Activated naive CD4-positive, alpha-beta T cell treated with anti-CD3 and anti-CD28 coated beads, Interleukin-2, amount 50 U/mL, for 72 hours (primary cell): ENCODE measurements around the gene HSD17B2. TPM values are rescaled to one million over a fixed set of nuclear protein-coding genes. Genes with fewer than 3 reads are reported as not detected.

ENCODE experiments used
- ATAC-seq, 2 donors: fragments of 150-1000 bp; cut with Tn5 transposase; 2 replicates each; pipeline ENCODE4 v1.10.0; 2021; ENCODE audit warnings: mild to moderate bottlenecking in 2 of 2, moderate library complexity in 2 of 2
- DNase-seq, 2 donors: peaks; one replicate each; pipeline ENCODE4 v3.0.0; 2021 to 2022; ENCODE audit warnings: low spot score in 2 of 2
- H3K27ac Mint-ChIP-seq, 2 donors: one replicate each; pipeline ENCODE4 v1.8.0; 2022; ENCODE audit warnings: mild to moderate bottlenecking in 2 of 2, mixed read lengths in 2 of 2
- H3K36me3 Mint-ChIP-seq, 2 donors: one replicate each; pipeline ENCODE4 v1.8.0; 2022; ENCODE audit warnings: mixed read lengths in 2 of 2
- H3K9me3 Mint-ChIP-seq, 2 donors: one replicate each; pipeline ENCODE4 v1.8.0; 2022; ENCODE audit warnings: mixed read lengths in 2 of 2
- total RNA-seq, 2 donors: library from RNA; stranded (reverse); gene quantifications; one replicate each; pipeline ENCODE4 v1.2.3, GENCODE V29; 2022

HSD17B2 gene
- total RNA-seq, 2 donors from 2014 or later: not detected

DNA sequence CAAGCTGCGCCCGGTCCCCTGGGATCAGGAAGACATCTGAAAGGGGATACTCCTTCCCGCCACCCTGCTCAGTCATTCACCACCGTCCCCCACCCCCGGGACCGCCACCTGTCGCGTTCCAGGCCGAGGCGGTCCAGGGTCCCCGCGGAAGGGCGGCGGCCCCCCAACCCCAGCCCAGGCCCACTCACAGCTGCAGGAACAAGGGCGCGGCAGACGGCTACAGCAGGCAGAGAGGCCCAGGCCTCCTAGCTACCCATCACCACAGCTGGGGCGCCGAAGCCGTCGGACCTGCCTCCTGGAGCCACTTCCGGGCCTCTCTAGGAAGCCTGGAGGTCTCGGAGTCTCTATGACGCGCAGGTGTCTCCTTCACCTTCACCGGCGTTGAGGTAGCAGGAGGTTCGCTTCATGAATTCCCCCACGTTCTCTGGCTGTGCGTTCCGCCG lies 23.8 kb upstream of the HSD17B2 start, which contains the start of gene SDR42E1:
TSS of gene SDR42E1 (minus strand) at position 272 of the 443 bp plus-strand sequence. CDS start 10,612 bp downstream, outside the sequence.
- peak within 1 kb of the TSS; percentile 72 to 93 for H3K27ac Mint-ChIP-seq
- ATAC-seq: peak; percentile 17 to 93
- peaks cover 24 to 43% of the 10 kb centered on the region in 2 donors for H3K36me3 Mint-ChIP-seq
- DNase-seq: peak in 1 of 2 donors; percentile 73
- H3K9me3 Mint-ChIP-seq: peaks cover 6 to 15% of the 10 kb centered on the region in 2 donors

DNA sequence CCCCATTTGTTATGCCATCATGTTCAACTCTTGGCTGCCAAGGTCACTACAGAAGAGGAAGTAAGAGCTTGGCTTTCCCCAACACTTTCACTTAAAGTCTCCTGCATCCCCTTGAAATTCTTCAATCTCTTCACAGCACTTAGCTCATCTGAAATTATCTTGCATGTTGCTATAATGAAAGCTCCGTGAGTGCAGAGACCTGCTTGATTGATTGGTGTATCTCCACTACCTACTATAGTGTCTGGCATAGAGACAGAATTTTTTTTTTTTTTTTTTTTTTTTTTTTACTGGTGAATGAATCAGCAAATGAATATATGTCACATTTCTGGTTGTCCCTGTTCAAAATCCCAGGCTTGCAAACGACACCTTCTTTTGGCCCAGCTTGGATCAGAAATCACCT lies 21.9 kb upstream of the HSD17B2 start:
- Mint-ChIP-seq H3K27ac (no peak overlapping the region), H3K36me3 (peaks cover 21 to 39% of the 10 kb centered on the region in 2 donors), H3K9me3 (peaks cover 4 to 12% of the 10 kb centered on the region in 2 donors)
- ATAC-seq (no peak), DNase-seq (no peak)

DNA sequence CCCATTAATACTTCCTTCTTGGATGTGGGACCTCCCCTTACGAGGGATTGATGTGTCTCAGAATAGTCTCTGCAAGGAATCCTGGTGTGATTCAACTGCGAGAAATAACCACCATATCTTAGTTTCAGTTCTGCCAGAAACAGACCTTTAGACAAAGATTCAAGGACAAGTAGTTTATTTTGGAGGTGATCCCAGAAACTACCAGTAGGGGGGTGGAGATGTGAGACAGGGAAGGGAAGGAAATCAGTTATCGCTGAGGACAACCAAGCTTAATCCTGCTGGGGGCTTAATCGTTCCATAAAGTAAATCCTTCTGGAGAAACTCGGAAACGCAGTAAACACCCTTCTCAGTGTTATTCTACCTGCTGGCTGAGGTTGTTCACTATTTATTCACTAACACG lies 18.8 kb upstream of the HSD17B2 start:
- Mint-ChIP-seq H3K9me3 (peaks cover 0 to 9% of the 10 kb centered on the region in 2 donors), H3K36me3 (peaks cover 9 to 10% of the 10 kb centered on the region in 2 donors), H3K27ac (no peak overlapping the region)
- DNase-seq (no peak), ATAC-seq (no peak)

DNA sequence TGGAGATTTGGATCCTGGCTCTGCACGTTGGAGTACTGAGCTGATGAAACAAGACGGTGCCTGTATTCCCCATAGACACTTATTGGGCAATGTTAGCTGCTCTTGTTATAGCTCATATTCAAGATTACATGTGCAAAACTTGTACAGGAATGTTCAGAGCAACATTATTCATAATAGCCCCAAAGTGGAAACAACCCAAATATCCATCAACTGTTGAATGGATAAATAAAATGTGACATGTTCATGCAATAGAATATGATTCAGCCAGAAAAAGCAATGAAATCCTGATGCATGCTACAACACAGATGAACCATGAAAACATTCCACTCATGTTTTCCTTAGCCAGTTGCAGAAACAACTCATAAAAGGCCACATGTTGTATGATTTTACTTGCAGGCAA lies 18.1 kb upstream of the HSD17B2 start:
- Mint-ChIP-seq H3K9me3 (peaks cover 0 to 4% of the 10 kb centered on the region in 2 donors), H3K27ac (no peak overlapping the region), H3K36me3 (peaks cover 4% of the 10 kb centered on the region in 2 donors)
- DNase-seq (no peak), ATAC-seq (no peak)

DNA sequence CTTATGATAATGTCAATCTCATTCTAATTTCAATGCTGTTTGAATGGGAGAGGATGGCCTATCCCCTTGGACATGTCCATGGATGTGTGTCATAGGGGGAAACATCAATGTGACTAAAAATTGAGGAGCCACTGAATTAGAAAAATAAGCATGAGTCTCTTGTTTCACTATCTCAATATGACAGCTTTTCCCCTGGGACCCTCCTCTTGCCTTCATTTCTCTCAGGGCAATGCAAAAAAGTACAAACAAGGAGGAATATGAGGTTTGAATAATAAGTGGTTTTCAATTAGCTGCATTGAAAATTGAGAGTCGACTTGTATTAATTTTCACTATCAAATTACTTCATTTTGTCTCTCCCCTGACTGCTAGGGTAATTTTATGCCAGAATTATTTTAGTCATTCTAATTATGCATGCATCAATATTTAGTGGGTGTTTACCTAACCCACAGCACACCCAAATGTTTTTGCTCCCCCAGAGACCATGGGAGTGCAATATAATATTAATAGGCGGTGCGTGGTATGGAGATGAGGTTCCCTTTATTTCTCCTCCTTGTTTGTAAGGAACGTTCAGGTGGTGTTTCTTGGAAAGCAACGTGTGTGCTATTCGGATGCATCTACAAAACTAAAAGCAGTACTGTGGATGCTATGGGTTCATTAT lies 17.0 kb upstream of the HSD17B2 start:
- no peaks in the 10 kb centered on the region for H3K9me3 Mint-ChIP-seq
- H3K27ac Mint-ChIP-seq: no peak overlapping the region
- ATAC-seq (no peak), DNase-seq (no peak)
- no peaks in the 10 kb centered on the region for H3K36me3 Mint-ChIP-seq

DNA sequence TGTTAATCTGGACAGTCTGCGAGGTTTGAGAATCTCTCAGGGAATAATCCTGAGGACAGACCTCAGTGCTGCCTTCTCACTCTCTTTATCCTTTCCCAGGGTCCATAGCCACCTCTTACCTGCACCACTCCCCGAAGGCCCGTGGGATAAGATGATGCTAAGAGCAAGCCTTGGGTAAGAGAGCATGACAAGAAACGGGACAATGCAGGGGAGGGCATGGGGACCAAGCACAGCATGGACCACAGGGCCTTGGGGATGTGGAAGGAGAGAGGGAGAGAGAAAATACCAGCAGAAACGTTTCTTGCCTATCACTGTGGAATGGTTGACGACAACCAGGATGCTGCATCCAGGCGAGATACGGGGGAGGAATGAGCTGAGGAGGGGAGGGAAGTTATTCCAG lies 15.5 kb upstream of the HSD17B2 start:
- Mint-ChIP-seq H3K9me3 (no peaks in the 10 kb centered on the region), H3K27ac (no peak overlapping the region), H3K36me3 (no peaks in the 10 kb centered on the region)
- no peak for DNase-seq
- no peak for ATAC-seq

DNA sequence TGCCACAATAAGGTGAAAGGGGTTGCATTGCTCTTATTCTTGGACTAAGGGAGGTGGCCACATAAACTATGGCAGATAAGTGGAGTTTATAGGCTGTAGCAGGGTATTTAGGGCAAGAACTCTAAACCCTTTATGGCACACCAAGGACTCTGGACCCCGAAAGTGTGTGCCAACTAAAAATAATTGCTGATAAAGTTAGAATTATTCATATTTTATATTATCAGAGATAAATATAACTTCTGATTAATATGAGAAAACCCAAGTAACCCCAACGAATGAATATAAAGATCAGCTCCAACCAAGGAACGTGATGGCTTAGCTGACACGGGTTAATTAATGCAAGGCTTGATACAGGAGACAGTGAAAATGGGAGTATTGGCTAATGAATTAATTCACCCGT lies 15.0 kb upstream of the HSD17B2 start:
- H3K36me3 Mint-ChIP-seq: no peaks in the 10 kb centered on the region
- H3K9me3 Mint-ChIP-seq: no peaks in the 10 kb centered on the region
- no peak overlapping the region for H3K27ac Mint-ChIP-seq
- no peak for ATAC-seq
- no peak for DNase-seq

DNA sequence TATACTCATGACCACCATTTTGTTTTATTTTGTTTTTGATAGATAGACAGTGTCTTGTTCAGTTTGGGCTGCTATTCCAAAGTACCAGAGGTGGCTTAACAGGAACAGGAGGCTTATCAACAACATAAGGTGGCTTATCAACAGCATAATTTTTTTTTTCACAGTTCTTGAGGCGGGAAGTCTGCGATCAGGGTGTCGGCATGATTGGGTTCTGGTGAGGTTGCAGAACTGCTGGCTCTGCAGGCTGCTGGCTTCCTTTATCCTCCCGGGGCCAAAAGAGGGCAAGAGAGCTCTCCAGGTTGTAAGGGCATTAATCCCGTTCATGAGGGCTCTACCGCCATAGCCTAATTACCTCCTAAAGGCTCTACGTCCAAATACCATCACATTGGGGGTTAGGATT lies 11.8 kb upstream of the HSD17B2 start:
- H3K9me3 Mint-ChIP-seq: no peaks in the 10 kb centered on the region
- DNase-seq: no peak
- no peak for ATAC-seq
- H3K27ac Mint-ChIP-seq: no peak overlapping the region
- H3K36me3 Mint-ChIP-seq: no peaks in the 10 kb centered on the region

DNA sequence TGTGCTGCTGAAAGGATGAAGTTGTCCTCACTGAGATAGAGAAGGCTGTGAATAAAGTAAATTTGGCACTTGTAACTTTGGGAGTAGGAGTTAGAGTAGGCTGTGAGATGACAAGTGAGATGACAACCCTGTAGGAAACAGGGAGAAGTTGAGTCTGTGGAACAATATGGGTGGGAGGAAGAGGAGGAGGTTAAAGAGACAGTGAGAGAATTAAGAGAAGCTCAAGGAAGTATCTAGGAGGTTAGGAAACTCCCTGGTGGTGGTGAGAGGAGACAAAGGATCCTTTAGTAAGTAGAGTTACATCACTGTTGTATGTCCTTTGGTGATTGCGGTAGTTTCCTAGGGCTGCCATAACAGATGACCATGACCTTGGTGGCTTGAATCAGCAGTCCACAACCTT lies 10.7 kb upstream of the HSD17B2 start:
- no peaks in the 10 kb centered on the region for H3K36me3 Mint-ChIP-seq
- no peaks in the 10 kb centered on the region for H3K9me3 Mint-ChIP-seq
- no peak for ATAC-seq
- no peak for DNase-seq
- no peak overlapping the region for H3K27ac Mint-ChIP-seq

DNA sequence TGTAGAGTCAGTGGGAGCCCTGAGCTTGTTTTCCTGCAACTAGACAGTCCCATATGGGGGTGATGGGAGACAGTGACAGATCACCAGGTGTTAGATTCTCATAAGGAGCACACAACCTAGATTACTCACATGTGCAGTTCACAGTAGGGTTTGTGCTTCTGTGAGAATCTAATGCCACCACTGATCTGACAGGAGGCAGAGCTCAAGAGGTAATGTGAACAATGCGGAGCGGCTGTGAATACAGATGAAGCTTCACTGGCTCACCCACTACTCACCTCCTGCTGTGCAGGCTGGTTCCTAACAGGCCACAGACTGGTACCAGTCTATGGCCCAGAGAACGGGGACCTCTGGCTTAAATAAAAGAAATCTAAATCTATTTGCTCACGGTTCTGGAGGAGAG lies 10.2 kb upstream of the HSD17B2 start:
- ATAC-seq (no peak), DNase-seq (no peak)
- H3K9me3 Mint-ChIP-seq: no peaks in the 10 kb centered on the region

DNA sequence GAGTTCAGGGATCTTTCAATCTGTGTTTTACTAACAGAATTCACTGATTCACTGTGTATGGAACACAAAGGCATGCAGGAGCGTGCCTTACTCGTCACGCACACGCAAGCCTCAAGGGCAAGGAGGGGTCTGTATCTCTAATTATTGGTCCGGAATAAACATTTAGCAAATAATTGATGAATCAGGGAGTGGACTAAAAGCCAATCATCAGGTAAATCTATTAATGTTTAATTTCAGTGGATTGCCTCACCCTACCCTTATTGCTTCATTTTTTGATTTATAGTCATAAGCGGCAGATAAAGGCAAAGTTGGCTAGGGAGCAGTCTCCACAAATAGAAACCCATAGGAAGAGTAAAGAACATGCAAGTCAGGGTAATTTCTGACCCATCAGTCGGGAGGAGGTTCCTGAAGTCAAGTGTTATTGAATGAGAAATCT lies 7.4 kb upstream of the HSD17B2 start:
- Mint-ChIP-seq H3K9me3 (no peaks in the 10 kb centered on the region), H3K36me3 (no peaks in the 10 kb centered on the region), H3K27ac (no peak overlapping the region)
- ATAC-seq (no peak), DNase-seq (no peak)

More for the DNA sequence above, 10.2 kb upstream of the HSD17B2 start:
- Mint-ChIP-seq H3K36me3 (no peaks in the 10 kb centered on the region), H3K27ac (no peak overlapping the region)

DNA sequence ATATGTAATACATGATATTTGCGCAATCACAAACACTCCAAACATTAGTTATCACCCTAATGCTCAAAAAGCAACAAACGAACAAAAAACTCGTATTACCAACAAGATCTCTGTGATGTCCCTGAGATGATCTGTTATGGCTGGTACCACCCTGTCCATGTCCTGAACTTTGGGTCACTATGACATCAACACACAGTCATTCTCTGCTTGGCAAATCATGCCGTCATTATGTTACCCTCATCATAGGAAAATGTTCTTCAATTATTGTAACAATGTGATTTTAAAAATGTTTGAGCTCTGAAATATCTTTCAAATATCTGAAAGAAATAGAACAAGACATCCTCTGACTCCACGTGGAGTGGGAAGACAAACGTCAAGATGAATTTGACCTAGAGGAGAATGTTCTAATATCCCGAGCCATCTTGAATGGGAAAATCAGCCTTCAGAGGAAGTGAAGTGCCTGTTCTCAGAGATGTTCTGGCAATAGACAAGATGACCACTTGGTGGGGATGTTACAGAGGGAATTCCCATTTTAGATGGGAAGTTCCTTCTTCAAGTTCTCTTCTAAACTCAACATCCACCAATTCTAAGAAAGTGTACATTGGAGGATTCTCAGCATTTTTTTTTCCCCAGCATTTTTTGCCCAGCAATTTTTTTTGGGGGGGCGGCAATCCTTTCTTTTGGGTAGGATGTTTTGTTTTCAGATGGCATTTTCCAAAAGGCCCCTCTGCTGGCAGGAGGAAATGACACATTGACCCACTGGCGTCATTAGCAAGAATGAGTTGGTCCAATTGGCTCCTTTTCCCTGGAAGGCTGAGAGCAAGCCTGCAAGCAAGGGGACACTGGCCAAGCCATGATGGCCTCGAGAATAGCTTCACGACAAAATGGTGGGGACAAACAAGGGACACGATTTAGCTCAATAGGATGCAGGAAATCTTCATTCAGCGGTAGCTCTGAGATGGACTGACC lies 3.7 kb upstream of the HSD17B2 start:
- Mint-ChIP-seq H3K36me3 (no peaks in the 10 kb centered on the region), H3K27ac (no peak overlapping the region), H3K9me3 (no peaks in the 10 kb centered on the region)
- DNase-seq (no peak), ATAC-seq (no peak)

DNA sequence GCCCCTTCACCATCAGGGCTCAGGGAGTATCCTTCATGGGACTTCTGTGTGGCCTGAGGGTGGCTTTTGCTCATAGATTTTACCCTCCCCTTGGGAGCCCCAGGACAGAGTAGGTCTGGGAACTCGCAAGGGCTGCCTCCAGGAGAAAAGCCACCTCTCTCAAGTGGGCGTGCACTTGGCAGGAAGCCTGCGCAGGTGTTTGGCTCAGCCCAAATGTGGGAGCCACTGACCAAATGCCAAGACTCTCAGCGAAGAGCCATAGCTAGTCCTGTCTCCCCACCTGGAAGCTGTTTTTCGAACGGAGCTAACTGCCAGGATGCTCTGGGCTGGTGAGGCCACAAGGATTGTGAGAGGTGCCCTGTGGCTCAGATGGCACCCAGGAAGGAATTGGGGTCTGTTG lies 2.0 kb upstream of the HSD17B2 start:
- Mint-ChIP-seq H3K9me3 (no peaks in the 10 kb centered on the region), H3K36me3 (no peaks in the 10 kb centered on the region), H3K27ac (no peak overlapping the region)
- DNase-seq (no peak), ATAC-seq (no peak)

DNA sequence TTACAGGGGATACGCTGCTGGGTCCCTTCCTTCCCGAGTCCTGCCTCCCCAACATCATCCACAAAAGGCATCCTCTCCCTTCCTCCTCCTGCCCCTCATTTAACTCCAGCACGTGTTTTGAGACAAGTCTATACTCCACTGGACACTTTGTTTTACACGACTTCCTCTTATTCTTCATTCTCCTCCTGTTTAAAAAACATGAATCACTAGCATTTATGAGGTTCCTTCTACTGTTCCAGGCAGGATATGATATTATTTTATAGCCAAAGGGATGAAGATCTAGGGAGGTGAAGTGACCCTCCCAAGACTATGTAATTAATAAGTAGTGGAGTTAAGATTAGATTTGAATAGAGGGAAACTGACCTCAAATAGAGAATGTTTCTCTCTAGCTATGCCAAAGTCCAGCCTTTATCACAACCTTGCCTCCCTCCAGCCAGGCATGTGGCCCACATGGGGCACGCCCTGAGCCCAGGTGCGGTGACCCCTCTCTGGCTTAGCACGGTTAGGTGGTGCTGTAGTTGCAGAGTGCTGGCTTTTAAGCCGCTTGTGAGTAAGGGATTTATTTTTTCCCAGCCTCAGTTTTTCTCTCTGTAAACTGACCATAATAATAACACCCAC lies 1.3 kb upstream of the HSD17B2 start:
- Mint-ChIP-seq H3K9me3 (no peaks in the 10 kb centered on the region), H3K36me3 (no peaks in the 10 kb centered on the region)

DNA sequence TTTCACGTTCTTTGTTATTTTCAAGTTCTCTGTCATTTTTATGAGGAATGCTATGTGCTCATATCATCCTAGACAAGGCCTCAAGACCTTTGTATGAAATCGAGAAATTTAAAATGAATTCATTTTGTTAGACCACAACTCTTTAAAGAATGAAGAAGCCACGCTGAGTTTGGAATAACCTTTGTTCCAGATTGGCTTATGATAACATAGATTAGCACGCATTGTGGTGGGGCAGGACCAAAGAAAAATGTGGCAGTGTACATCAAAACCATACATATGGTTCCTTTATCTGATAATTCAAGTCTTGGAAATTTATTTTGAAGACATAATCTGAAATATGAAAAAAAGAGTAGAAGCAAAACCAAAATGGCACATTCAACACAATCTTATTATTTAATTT lies 2.2 kb downstream of the HSD17B2 start:
- no peak for DNase-seq
- H3K27ac Mint-ChIP-seq: no peak overlapping the region
- H3K36me3 Mint-ChIP-seq: no peaks in the 10 kb centered on the region
- no peak for ATAC-seq
- H3K9me3 Mint-ChIP-seq: no peaks in the 10 kb centered on the region

More for the DNA sequence above, 1.3 kb upstream of the HSD17B2 start:
- DNase-seq (no peak), ATAC-seq (no peak)
- H3K27ac Mint-ChIP-seq: no peak overlapping the region

DNA sequence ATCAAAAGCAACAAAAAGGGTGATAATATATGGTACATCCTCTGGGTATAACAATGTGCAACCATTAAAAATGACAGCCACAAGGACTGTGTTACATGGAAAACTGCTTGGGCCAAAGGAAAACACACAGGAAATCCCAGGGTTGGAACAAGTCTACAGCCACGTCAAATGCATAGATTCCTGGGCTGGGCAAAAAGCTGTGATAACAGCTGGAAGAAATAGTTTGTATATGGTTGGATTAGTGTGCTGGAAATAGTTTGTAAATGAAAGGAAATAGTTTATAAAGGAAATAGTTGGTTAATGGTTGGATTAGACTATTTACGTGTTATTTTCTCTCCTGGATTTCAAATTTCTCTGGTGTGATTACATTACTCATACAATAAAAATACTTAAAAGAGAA lies 2.6 kb downstream of the HSD17B2 start:
- no peaks in the 10 kb centered on the region for H3K9me3 Mint-ChIP-seq
- H3K27ac Mint-ChIP-seq: no peak overlapping the region
- ATAC-seq (no peak), DNase-seq (no peak)
- H3K36me3 Mint-ChIP-seq: no peaks in the 10 kb centered on the region

DNA sequence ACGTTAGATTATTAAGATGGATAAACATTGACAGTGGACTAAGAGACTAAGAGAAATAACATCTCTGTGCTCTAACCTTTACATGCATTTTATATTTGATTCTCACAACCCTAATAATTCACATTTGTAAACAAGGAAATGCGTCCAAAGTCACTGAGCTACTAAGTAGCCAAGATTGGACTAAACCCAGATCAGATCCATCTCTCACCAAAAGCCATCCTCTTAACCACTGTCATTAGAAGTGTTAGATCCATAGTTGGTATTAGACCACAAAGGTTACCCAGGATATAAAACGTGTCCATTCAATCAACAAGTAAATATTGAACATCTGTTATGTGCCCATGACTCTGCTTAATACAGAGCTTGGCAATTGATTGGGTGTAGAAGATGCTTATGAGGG lies 5.2 kb downstream of the HSD17B2 start:
- DNase-seq: no peak
- Mint-ChIP-seq H3K9me3 (no peaks in the 10 kb centered on the region), H3K27ac (no peak overlapping the region), H3K36me3 (no peaks in the 10 kb centered on the region)
- ATAC-seq: no peak
